Cardiac muscle cell (in vitro differentiated cells and primary cell): ENCODE measurements around the gene EID3. TPM values are rescaled to one million over a fixed set of nuclear protein-coding genes. Genes with fewer than 3 reads are reported as not detected.
"Not testable (repeated sequence)": the region's sequence is repeated elsewhere in the genome, so short reads cannot be mapped to it uniquely, and the experiment has no call there.

Experiments used
- DNase-seq, 2 donors: peaks; one replicate each; pipeline versions ENCODE4 v3.0.0 to v3.0.0-alpha.2; 2010 to 2017; ENCODE audit warnings: low read depth in 1 of 2, low spot score in 1 of 2
- H3K27ac ChIP-seq: fragments of 200-600 bp; sonication (generic); 2 replicates; pipeline ENCODE4 v1.5.1; 2016
- H3K27me3 ChIP-seq: fragments of 200-600 bp; sonication (generic); 2 replicates; pipeline ENCODE4 v1.6.0; 2016; ENCODE audit warnings: control low read depth
- H3K36me3 ChIP-seq: fragments of 200-600 bp; sonication (generic); 2 replicates; pipeline ENCODE4 v1.5.1; 2016; ENCODE audit warnings: control low read depth
- H3K4me1 ChIP-seq: fragments of 200-600 bp; sonication (generic); 2 replicates; pipeline ENCODE4 v1.8.1; 2017; ENCODE audit warnings: low read depth, mild to moderate bottlenecking, mixed run types
- H3K4me3 ChIP-seq: fragments of 200-600 bp; sonication (generic); 2 replicates; pipeline ENCODE4 v1.5.1; 2016; ENCODE audit warnings: mild to moderate bottlenecking
- H3K9me3 ChIP-seq: fragments of 200-600 bp; sonication (generic); 2 replicates; pipeline ENCODE4 v1.5.1; 2017; ENCODE audit warnings: low read depth, mild to moderate bottlenecking, control low read depth
- polyA plus RNA-seq: library from polyadenylated mRNA; unstranded; fragments of >200 nt; fragmentation: Nextera tagmentation; extraction: Ambion mirVana; gene quantifications from 2 replicates; pipeline ENCODE4 v1.2.1, GENCODE V29; 2016
- total RNA-seq: library from RNA; depleted of rRNA; stranded (reverse); fragments of >200 nt; gene quantifications from 2 replicates; pipeline ENCODE4 v1.2.3, GENCODE V29; 2016
- TF ChIP-seq, protein P1 (sequence below): IDR thresholded peaks from 2 replicates; pipeline ENCODE4 v1.5.1; 2012; ENCODE audit warnings: low read depth, mild to moderate bottlenecking, low read length

The EID3 gene
- total and polyA plus RNA-seq, 2 experiments from 2014 or later: 3.0 to 3.3 TPM

DNA sequence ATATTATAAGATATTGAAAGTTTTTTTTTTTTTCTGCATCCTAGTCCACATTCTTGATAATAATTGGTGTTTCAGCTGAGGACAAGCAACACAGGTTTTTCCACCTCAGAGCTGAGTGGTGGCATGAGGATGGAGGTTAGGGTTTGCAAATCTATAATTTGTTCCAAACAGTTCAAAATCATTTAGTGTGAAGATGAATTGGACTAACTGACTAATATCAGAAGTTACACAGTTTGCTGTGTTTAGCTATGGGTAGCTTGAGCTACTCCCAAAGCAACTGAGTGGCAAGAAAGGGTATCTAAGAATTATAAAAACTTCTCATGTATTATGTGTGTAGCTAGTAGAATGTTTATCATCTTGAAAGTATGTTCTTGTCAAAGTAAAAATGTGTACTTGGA, 17.1 kb downstream of the EID3 start:
- TF ChIP-seq, protein P1, sequence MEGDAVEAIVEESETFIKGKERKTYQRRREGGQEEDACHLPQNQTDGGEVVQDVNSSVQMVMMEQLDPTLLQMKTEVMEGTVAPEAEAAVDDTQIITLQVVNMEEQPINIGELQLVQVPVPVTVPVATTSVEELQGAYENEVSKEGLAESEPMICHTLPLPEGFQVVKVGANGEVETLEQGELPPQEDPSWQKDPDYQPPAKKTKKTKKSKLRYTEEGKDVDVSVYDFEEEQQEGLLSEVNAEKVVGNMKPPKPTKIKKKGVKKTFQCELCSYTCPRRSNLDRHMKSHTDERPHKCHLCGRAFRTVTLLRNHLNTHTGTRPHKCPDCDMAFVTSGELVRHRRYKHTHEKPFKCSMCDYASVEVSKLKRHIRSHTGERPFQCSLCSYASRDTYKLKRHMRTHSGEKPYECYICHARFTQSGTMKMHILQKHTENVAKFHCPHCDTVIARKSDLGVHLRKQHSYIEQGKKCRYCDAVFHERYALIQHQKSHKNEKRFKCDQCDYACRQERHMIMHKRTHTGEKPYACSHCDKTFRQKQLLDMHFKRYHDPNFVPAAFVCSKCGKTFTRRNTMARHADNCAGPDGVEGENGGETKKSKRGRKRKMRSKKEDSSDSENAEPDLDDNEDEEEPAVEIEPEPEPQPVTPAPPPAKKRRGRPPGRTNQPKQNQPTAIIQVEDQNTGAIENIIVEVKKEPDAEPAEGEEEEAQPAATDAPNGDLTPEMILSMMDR: no peak
- Histone ChIP-seq H3K9me3 (no peaks in the 10 kb centered on the region), H3K4me1 (no peaks in the 10 kb centered on the region), H3K27ac (no peak overlapping the region), H3K4me3 (no peak overlapping the region), H3K27me3 (no peaks in the 10 kb centered on the region), H3K36me3 (peaks cover 49% of the 10 kb centered on the region)
- no peak for DNase-seq

DNA sequence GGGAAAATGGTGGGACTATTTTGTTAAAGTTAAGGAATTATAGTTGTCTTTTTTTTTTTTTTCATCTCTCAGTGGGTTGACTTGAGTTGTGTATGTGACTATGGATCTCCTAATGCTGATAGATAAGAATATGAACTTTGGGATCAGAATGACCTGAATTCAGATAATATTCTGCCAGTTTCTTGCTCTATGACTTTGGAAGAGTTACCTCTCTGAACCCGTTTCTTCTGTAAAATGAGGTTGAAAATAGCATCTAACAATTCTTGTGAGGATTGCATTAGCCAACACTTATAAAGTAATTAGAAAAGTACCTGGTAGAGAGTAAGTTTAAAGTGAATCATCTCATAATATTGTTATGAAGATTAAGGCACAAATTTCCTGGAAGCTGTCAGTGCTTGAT, 18.4 kb downstream of the EID3 start:
- H3K4me1 ChIP-seq: no peaks in the 10 kb centered on the region
- no peak overlapping the region for H3K4me3 ChIP-seq
- H3K9me3 ChIP-seq: no peaks in the 10 kb centered on the region
- H3K27ac ChIP-seq: no peak overlapping the region
- DNase-seq: no peak
- H3K36me3 ChIP-seq: peaks cover 47% of the 10 kb centered on the region
- TF ChIP-seq, protein P1: no peak
- no peaks in the 10 kb centered on the region for H3K27me3 ChIP-seq

DNA sequence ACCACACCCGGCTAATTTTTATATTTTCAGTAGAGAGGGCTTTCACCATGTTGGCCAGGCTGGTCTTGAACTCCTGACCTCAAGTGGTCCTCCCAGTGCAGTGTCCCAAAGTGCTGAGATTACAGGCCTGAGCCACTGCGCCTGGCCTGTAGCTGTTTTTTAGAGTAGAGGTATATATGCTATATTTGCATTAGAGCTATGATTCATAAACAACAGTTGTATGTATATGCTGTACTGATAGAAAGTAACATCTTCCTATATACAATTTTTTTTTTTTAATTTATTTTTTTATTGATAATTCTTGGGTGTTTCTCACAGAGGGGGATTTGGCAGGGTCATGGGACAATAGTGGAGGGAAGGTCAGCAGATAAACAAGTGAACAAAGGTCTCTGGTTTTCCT, 19.0 kb downstream of the EID3 start:
- H3K9me3 ChIP-seq, H3K4me1 ChIP-seq, H3K4me3 ChIP-seq, H3K27me3 ChIP-seq, H3K27ac ChIP-seq, DNase-seq: not testable (repeated sequence)
- H3K36me3 ChIP-seq: peaks cover 51% of the 10 kb centered on the region

DNA sequence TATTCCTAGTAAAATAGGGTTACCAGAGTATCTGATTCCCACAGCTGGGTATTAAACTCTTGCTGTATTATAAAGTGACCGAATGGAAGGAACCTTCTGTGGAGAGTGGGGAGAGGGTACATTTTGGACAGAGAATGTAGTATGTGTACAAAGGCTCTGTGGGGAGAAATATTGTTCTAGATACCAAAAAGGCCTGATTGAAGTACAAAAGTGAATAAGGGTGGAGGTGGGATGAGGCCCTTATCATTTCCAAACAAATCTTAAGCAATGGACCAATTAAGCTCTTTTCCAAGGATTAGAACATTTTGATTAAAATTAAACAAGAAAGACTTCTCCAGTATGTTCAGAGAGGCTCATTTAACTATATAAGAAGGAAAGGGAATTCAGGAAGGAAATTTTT, 20.4 kb downstream of the EID3 start:
- Histone ChIP-seq H3K4me3 (no peak overlapping the region), H3K4me1 (no peaks in the 10 kb centered on the region), H3K27ac (no peak overlapping the region), H3K27me3 (no peaks in the 10 kb centered on the region), H3K36me3 (peaks cover 61% of the 10 kb centered on the region), H3K9me3 (no peaks in the 10 kb centered on the region)
- DNase-seq: no peak
- TF ChIP-seq, protein P1: no peak

DNA sequence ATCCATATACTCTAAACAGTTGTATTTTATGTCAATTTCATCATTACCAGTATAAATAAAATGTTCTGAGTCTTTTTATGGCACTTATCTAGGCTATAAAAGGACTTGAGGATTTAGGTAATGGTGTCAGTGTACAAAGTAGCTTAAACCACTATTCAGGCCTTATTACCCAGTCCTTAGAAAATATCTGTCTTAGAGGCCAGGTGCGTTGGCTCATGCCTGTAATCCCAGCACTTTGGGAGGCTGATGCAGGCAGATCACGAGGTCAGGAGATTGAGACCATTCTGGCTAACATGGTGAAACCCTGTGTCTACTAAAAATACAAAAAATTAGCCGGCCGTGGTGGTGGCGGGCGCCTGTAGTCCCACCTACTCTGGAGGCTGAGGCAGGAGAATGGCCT, 24.7 kb downstream of the EID3 start:
- not testable (repeated sequence) for DNase-seq, H3K27me3 ChIP-seq, H3K4me1 ChIP-seq, H3K9me3 ChIP-seq, H3K4me3 ChIP-seq, H3K27ac ChIP-seq
- peaks cover 53% of the 10 kb centered on the region for H3K36me3 ChIP-seq

DNA sequence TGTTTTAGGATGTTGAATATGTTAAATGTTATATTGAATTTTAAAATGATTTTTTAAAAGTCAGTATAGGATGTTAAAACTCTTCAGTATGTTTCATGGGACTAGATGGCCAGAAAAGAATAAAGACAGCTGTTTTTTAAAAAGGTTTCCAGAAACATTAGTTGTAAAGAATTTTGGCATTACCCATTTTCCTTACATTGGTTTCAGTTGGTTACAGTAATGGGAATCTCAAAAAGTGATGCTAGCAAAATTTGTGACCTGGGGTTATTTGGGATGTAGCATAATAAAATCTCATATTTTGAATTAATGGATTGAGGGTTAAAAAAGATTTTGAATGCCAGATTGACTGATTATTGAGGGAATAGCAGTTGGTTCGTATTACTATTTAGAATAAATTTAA, 25.3 kb downstream of the EID3 start:
- Histone ChIP-seq H3K4me3 (no peak overlapping the region), H3K4me1 (no peaks in the 10 kb centered on the region), H3K27me3 (no peaks in the 10 kb centered on the region), H3K36me3 (peaks cover 58% of the 10 kb centered on the region), H3K9me3 (no peaks in the 10 kb centered on the region), H3K27ac (no peak overlapping the region)
- DNase-seq: no peak
- TF ChIP-seq, protein P1: no peak
